ENCODE data around the gene EMC10. TPM values are rescaled to one million over a fixed set of nuclear protein-coding genes. Genes with fewer than 3 reads are reported as not detected.
A peak's percentile ranks its signal among the peaks of the same experiment; 100 is the strongest.

EMC10 gene
- total RNA-seq, 4 donors from 2014 or later = 34.9 to 77.2 (median 71.1) TPM

DNA sequence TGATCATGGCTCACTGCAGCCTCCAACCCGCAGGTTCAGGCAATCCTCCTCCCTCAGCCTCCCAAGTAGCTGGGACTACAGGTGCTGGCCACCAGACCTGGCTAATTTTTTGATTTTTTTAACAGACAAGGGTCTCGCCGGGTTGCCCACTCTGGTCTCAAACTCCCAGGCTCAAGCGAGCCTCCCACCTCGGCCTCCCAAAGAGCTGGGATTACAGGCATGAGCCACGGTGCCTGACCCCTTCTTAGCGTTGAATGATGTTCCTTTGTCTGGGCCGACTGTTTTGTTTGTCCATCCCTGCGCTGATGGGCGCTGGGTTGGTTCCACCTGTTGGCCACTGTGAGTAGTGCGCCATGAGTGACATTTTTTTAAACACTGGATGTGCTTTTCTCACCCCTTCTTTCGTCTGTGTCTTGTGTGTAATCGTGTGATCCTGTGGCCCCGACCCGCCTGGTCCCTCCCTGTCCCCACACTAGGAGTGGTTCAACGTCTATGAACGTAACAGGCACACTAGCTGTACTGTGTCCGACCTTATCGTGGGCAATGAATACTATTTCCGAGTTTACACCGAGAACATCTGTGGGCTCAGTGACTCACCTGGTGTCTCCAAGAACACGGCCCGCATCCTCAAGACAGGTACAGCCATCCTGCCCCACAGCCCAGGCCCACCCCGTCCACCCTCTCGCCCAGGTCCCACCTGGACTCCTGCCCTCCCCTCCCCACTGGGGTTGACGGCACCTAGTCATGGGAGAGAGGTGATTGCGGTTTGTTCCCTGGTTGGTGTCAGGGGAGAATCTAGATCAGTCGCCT is 15.0 kb upstream of the EMC10 start:
- H3K4me3 ChIP-seq = no peak overlapping the region
- H3K9me3 ChIP-seq = no peaks in the 10 kb centered on the region
- H3K4me1 ChIP-seq = peaks cover 1% of the 10 kb centered on the region
- TF ChIP-seq POLR2A (IDR thresholded peaks at IDR 0.05) = no peak
- TF ChIP-seq POLR2AphosphoS5 (IDR thresholded peaks at IDR 0.05) = no peak
- TF ChIP-seq, protein P1, sequence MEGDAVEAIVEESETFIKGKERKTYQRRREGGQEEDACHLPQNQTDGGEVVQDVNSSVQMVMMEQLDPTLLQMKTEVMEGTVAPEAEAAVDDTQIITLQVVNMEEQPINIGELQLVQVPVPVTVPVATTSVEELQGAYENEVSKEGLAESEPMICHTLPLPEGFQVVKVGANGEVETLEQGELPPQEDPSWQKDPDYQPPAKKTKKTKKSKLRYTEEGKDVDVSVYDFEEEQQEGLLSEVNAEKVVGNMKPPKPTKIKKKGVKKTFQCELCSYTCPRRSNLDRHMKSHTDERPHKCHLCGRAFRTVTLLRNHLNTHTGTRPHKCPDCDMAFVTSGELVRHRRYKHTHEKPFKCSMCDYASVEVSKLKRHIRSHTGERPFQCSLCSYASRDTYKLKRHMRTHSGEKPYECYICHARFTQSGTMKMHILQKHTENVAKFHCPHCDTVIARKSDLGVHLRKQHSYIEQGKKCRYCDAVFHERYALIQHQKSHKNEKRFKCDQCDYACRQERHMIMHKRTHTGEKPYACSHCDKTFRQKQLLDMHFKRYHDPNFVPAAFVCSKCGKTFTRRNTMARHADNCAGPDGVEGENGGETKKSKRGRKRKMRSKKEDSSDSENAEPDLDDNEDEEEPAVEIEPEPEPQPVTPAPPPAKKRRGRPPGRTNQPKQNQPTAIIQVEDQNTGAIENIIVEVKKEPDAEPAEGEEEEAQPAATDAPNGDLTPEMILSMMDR (IDR thresholded peaks at IDR 0.05) = peak; percentile 61 to 88
- no peak for TF ChIP-seq EP300 (IDR thresholded peaks at IDR 0.05)
- H3K36me3 ChIP-seq = no peaks in the 10 kb centered on the region
- H3K27me3 ChIP-seq = peaks cover 53% of the 10 kb centered on the region
- DNase-seq (ENCODE audit: low spot score in 2 of 2) = no peak
- 37% methylated on average over 28 of the region's 28 CpGs for WGBS
- no peak overlapping the region for H3K27ac ChIP-seq

DNA sequence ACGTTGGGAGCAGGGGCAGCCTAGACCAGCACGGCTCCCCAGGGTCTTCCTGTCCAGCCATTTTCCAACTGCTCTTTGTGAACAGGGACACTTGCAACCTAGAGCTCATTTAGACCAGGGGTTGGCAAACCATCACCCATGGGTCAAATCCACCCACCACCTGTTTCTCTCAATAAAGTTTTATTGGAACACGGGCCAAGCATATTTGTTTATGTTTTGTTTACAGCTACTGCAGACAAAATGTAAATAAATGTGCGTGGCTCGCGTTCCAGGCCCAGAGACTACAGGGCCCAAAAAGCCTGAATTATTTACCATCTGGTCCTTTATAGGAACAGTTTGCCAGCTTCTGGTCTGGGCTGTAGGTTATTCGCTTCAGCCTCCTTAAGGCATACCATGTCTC is 13.3 kb upstream of the EMC10 start:
- no peak for TF ChIP-seq EP300 (IDR thresholded peaks at IDR 0.05)
- TF ChIP-seq, protein P1 (IDR thresholded peaks at IDR 0.05) = no peak
- no peak for TF ChIP-seq POLR2A (IDR thresholded peaks at IDR 0.05)
- TF ChIP-seq POLR2AphosphoS5 (IDR thresholded peaks at IDR 0.05) = no peak
- H3K9me3 ChIP-seq = no peaks in the 10 kb centered on the region
- H3K4me3 ChIP-seq = no peak overlapping the region
- H3K36me3 ChIP-seq = no peaks in the 10 kb centered on the region
- no peak for DNase-seq (ENCODE audit: low spot score in 2 of 2)
- peaks cover 37% of the 10 kb centered on the region for H3K27me3 ChIP-seq
- WGBS = 82% methylated on average over 7 of the region's 7 CpGs
- H3K4me1 ChIP-seq = peaks cover 5% of the 10 kb centered on the region
- H3K27ac ChIP-seq = no peak overlapping the region

DNA sequence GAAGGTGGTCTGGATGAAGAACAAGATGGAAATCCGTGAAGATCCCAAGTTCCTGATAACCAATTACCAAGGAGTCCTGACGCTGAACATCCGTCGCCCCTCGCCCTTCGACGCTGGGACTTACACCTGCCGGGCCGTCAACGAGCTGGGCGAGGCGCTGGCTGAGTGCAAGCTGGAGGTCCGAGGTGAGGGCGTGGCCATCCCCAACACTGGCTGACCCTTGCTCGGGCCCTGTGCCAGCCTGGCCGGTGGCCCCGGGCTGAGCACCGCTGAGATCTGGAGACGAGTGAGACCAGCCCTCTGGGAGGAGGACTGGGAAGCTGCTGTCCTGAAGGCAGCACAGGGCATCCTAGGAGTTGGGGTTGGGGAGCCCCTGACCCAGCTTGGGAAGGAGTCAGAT is 12.0 kb upstream of the EMC10 start:
- H3K27me3 ChIP-seq = peaks cover 24% of the 10 kb centered on the region
- H3K27ac ChIP-seq = no peak overlapping the region

GRCh38 chr19:50465000-50465399 is 11.3 kb upstream of the EMC10 start:
- no peaks in the 10 kb centered on the region for H3K36me3 ChIP-seq
- H3K27me3 ChIP-seq = peaks cover 21% of the 10 kb centered on the region
- no peak for TF ChIP-seq EP300 (IDR thresholded peaks at IDR 0.05)
- no peak for TF ChIP-seq POLR2A (IDR thresholded peaks at IDR 0.05)
- TF ChIP-seq, protein P1 (IDR thresholded peaks at IDR 0.05) = no peak
- TF ChIP-seq POLR2AphosphoS5 (IDR thresholded peaks at IDR 0.05) = no peak
- no peak overlapping the region for H3K27ac ChIP-seq
- peaks cover 5% of the 10 kb centered on the region for H3K4me1 ChIP-seq
- 89% methylated on average over 13 of the region's 13 CpGs for WGBS
- no peak for DNase-seq (ENCODE audit: low spot score in 2 of 2)
- no peaks in the 10 kb centered on the region for H3K9me3 ChIP-seq
- no peak overlapping the region for H3K4me3 ChIP-seq

More for the DNA sequence above, 12.0 kb upstream of the EMC10 start:
- 83% methylated on average over 17 of the region's 19 CpGs for WGBS
- Histone ChIP-seq H3K36me3 (no peaks in the 10 kb centered on the region), H3K4me3 (no peak overlapping the region), H3K4me1 (peaks cover 5% of the 10 kb centered on the region), H3K9me3 (no peaks in the 10 kb centered on the region)
- TF ChIP-seq POLR2A (IDR thresholded peaks at IDR 0.05) (no peak), POLR2AphosphoS5 (IDR thresholded peaks at IDR 0.05) (no peak), EP300 (IDR thresholded peaks at IDR 0.05) (no peak)
- TF ChIP-seq, protein P1 (IDR thresholded peaks at IDR 0.05) = no peak
- no peak for DNase-seq (ENCODE audit: low spot score in 2 of 2)

GRCh38 chr19:50465986-50466705 is 10.2 kb upstream of the EMC10 start:
- peaks cover 11% of the 10 kb centered on the region for H3K27me3 ChIP-seq
- no peak for DNase-seq (ENCODE audit: low spot score in 2 of 2)
- H3K4me3 ChIP-seq = no peak overlapping the region
- WGBS = 41% methylated on average over 22 of the region's 29 CpGs
- no peak for TF ChIP-seq POLR2A (IDR thresholded peaks at IDR 0.05)
- TF ChIP-seq, protein P1 (IDR thresholded peaks at IDR 0.05) = peak in 1 of 2 donors; percentile 18
- no peaks in the 10 kb centered on the region for H3K36me3 ChIP-seq
- peaks cover 5% of the 10 kb centered on the region for H3K4me1 ChIP-seq
- no peaks in the 10 kb centered on the region for H3K9me3 ChIP-seq
- no peak overlapping the region for H3K27ac ChIP-seq

All from suprapubic skin (tissue), 4 donors.